CD4-positive, alpha-beta T cell treated with Interleukin-4 for 4 hours (primary cell): ENCODE results near the gene GLUD1.
A peak's percentile ranks its signal among the peaks of the same experiment; 100 is the strongest.
"Not testable (repeated sequence)": the region's sequence is repeated elsewhere in the genome, so short reads cannot be mapped to it uniquely, and the experiment has no call there.

Source experiments
- DNase-seq: peaks from one replicate; pipeline ENCODE4 v3.0.0-alpha.2; 2020

Gene GLUD1

GRCh38 chr10:87089746-87090145 is 4.9 kb downstream of the GLUD1 start:
- DNase-seq = no peak

- no peak for DNase-seq
Measured at GRCh38 chr10:87085537-87085936, 9.1 kb downstream of the GLUD1 start.

GRCh38 chr10:87084291-87084782 is 10.3 kb downstream of the GLUD1 start:
- DNase-seq = peak; percentile 86

GRCh38 chr10:87083576-87084290 is 10.9 kb downstream of the GLUD1 start:
- DNase-seq = peak; percentile 72

- DNase-seq = not testable (repeated sequence)
Measured at GRCh38 chr10:87082219-87082618, 12.4 kb downstream of the GLUD1 start.

- DNase-seq = not testable (repeated sequence)
Measured at GRCh38 chr10:87081574-87081973, 13.1 kb downstream of the GLUD1 start.

- DNase-seq = not testable (repeated sequence)
Measured at GRCh38 chr10:87080621-87081020, 14.0 kb downstream of the GLUD1 start.

GRCh38 chr10:87079106-87079836 is 15.4 kb downstream of the GLUD1 start:
- DNase-seq = no peak

- not testable (repeated sequence) for DNase-seq
Measured at GRCh38 chr10:87076421-87076820, 18.2 kb downstream of the GLUD1 start.

GRCh38 chr10:87072449-87072848 is 22.2 kb downstream of the GLUD1 start:
- DNase-seq = no peak

GRCh38 chr10:87068281-87068680 is 26.4 kb downstream of the GLUD1 start:
- no peak for DNase-seq

GRCh38 chr10:87066865-87067264 is 27.8 kb downstream of the GLUD1 start:
- DNase-seq = no peak

GRCh38 chr10:87066178-87066577 is 28.5 kb downstream of the GLUD1 start:
- DNase-seq = no peak

GRCh38 chr10:87064651-87065050 is 30.0 kb downstream of the GLUD1 start:
- no peak for DNase-seq

GRCh38 chr10:87060280-87060928 is 34.2 kb downstream of the GLUD1 start:
- DNase-seq = no peak

- DNase-seq = no peak
Measured at GRCh38 chr10:87059401-87059800, 35.2 kb downstream of the GLUD1 start.

GRCh38 chr10:87058171-87058570 is 36.5 kb downstream of the GLUD1 start:
- no peak for DNase-seq

GRCh38 chr10:87054373-87055295 is 40.0 kb downstream of the GLUD1 start:
- no peak for DNase-seq

- DNase-seq = no peak
Measured at GRCh38 chr10:87053577-87054181, 41.0 kb downstream of the GLUD1 start.

GRCh38 chr10:87053111-87053510 is 41.5 kb downstream of the GLUD1 start:
- DNase-seq = no peak

- no peak for DNase-seq
Measured at GRCh38 chr10:87045434-87045938, 49.2 kb downstream of the GLUD1 start.

- not testable (repeated sequence) for DNase-seq
Measured at GRCh38 chr10:87043579-87043978, 51.1 kb downstream of the GLUD1 start.
